Stromal cell of bone marrow (primary cell): ENCODE measurements around the gene PUM2.

ENCODE experiments used
- DNase-seq: peaks from one replicate; pipeline ENCODE4 v3.0.0-alpha.2; 2012; ENCODE audit warnings: low read depth

PUM2 gene

DNA sequence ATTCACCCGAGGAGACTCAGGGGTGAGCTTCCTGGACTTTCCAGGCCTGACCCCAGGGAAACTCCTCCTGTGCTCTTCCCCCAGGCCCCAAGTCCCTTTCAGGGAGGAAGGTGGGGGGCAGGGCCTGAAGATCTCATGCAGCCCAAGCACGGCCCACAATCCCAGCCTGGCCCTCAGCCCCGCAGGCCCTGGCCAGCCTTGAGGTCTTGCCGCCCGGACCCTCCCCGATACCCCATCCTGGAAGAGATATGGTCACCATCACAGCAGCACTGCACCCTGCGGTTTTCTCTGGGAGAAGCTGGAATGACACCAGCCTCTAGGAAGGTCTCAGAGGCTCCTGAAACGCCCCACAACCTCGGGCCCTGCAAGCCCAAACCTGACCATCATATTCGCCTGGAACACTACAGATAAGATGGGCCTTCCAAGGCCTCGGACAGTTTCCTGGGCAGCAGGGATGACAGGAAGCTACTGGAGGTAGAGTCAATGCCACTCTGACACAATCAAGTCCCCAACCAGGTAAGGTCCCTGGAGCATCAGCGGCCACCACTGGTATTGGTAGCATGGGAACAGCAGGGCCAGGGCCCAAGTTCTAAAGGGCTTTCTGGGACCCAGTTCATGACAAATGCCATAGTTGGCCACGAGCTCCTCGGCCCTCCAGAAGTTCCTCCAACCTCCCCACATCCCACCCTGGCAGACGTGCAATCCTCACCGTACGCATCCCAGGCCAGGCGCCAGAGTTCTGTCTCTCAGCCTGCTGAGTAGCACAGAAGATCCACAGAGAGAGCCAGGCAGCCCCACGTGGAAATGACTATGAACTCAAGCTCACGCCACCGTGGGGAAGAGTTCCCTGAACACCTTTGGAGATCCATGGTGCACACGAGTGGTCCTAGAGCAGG, 134.3 kb downstream of the PUM2 start:
- DNase-seq: no peak

DNA sequence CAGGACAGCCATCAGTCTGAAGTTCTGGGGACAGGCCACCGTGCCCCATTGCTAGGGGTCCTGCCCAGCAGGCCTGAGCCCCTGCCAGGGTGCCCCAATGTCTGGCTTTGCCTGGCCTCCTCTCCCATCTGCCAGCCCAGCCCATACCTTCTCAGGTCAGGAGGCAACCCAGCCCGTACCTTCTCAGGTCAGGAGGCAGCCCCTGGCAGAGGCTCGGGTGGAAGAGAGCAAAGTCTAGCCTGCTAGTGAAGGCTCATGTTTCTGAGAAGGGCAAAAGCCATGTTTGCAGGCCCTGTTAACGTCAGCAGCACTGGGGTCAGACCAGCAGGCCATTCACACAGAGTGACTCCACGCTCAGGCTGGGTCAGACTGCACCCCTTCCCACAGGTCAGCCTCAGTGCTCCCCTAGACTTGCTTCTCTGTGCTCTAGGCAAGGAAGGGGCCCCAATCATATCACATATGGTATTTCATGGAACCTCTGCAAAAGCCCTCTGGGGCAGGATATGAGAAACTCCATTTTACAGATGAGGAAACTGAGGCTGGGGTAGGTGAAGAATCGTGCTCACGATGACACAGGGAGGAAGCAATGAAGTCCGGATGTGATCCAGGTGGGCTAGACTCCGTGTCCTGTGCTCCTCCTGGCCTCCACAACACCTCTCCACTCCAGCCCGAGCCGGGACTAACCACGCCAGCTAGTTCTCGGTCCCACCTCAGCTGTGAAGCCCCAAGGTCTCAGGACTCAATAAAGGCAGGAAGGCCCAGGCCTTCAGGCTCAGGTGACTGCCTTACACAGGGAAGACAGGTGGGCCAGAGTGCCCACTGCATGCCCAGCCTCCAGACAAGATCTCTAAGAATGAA, 135.2 kb downstream of the PUM2 start:
- no peak for DNase-seq

DNA sequence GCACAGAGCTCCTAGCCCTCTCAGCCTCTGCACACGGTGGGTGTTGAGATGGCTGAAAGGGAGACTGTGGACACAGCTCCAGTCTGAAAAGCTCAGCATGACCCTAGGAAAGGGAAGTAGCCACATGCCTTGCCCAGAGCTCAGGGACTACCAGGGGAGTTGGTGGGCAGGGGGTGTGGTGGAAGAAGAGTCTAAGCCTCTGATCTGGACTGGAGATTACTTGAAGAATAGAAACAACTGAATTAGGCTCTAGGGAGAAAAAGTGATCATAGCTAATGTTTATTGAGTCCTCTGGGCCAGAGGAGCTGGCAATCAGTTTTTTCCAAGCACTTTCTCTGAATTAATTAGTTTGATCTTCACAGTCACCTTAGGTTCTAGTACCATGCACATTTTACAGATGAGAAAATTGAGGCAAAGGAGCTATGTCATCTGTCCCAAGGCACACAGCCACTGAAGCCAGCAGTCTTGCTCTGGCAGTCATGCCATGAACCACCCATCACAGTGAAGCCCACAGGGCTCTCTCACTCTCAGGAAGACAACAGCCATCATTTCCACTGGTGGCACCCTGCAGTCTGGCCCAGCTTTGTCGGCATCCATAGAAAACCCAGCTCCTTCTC, 136.0 kb downstream of the PUM2 start:
- no peak for DNase-seq

DNA sequence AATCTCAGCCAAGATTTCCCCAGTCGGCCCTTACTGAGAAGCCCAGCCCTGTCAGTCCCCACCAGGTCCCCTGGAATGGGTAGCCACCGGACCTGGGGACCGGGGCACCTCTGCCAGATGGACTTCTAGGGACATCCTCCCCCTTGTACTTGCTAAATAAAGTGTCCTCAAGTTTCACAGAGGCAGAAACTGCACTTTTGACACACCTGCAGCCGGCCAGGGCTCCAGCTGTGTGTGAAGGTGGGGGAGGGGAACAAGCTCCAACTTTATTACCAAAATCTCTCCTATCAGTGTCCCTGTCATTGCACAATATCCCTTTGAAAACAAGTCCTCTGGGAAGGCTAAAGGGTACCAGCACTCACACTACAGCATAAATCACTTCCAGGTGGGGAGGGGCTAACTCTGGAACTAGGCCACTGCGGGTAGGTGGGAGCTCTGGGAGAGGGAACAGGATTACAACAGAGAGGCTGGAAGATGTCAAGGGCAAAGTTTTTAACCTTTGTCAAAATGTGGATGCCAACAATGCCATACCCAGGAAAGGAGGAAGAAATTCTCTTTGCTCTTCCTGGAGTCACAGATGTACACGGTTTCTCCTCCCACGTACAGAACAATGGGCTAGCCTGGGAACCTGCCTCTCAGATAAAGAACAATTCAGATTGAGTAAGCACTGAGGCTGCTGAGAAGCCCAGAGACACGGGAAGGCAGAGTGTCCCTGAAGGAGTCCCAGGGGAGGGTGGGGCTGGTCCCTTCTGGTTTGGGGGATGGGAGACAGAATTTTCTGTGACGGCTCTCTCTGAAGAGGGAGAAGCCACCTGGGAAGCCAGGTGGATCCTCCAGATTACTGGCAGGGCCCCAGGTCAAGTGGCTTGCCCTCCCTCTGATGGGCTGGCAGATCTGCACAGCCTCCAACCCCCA, 136.7 kb downstream of the PUM2 start:
- DNase-seq: no peak

DNA sequence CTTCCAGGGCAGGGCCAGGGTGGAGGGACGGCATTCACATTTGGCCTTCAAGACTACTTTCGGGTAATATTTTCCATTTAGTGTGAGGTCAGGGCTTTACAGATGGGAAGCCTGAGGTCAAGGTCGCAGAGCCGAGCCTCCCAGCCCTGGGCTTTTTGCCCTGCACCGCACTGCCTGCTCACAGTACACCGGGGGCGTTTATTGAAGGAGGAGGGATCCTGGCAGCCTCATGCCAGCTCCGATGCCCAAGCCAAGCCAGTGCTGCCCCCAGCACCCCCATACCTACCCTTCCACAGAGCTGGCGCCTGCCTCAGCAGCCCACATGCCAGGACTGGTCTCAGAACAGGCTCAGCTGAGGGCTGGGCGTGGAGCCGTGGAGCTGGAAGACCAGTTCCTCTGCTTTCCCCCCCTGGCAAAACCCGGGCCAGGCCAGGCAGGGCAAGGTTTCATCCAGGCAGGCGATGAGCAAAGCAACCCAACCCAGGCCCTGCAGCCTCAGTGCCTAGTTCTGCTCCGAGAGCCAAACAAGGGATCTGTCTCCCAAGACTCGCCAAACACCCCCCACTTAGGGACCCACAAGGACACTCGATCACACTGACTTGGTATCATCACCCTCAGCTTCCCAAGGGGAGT, 137.7 kb downstream of the PUM2 start:
- DNase-seq: no peak

DNA sequence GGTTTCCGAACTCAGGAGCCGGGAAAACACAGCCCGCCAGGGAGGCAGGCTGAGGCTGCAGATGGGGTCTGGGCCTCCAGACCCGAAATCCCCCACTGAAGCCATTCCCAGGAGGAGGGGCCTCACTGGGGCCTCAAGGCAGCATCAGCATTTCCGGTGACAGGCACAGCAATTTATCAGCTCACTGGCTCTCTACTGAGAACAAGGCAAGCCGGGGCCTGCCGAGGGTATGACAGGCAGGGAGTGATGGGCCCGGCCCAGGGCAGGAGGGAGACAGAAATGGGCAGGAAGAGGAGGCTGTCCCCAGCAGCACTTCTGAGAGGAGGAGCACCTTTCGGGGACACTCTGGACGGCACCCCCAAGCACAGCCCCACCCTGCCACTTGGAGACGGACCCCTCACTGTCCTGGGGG, 138.2 kb downstream of the PUM2 start:
- DNase-seq: no peak

DNA sequence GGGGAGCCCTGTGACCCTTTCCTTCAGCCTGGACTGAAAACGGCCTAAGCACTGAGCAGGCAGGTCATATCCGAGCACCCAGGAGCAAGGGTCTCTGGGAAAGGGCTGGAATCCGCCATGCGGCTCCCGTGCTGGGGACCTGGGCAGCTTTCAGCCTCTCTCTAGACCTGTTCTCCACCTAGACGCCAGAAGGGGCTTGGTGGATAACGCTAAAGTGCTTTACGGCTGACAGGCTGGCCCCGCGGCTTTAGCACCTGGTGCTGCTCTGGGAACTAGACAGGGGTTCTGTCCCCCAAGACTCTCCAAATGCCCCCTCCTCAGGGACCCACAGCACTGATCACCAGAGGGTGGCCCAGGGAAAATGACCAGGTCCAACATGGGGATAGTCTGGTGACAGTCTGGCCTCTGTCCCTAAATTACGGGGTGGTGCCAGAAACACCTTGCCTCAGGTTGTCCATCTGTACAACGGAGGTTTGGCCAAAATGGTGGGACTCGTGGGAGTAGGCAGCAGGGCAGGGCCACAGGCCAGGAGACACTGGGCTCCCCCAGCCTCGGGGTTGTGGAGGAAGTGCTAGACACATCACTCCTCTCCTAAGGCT, 138.7 kb downstream of the PUM2 start:
- no peak for DNase-seq

DNA sequence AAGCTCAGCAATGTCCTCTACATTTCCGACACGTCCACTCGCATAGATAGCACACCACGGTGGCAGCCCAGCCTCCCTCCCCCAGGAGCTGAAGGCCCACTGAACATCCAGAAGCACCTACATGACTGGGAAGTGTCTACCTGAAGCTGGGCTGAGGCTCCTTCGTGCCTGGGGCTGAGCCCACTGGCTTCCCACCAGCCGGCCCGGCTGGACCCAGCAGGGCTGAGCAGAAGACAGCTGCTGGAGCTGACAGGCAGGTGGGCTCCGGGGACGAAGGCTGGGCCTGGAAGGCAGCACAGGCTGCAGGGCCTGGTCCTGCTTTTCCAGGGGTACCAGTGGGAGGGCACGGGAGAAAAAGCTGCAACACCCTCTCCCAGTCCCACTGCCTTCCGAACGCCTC, 139.2 kb downstream of the PUM2 start:
- DNase-seq: no peak

DNA sequence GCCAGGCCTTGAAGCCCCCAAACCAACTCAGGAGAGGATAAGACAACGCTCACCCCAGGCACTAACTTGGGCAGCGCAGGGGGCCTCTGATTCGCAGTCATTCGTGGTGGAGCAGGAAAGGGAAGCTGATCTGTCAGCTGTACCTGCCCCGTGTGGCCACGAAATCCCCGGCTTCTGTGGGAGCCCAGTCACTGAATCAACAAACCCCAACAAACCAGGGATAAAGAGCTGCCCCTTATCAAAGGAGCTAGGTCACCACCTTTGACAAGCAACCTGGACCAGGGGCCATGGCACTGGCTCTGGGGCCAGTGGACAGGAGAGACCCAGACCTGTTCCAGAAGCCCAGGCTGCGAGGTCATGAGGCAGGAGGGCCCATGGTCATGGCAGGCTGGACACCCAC, 140.2 kb downstream of the PUM2 start:
- no peak for DNase-seq

DNA sequence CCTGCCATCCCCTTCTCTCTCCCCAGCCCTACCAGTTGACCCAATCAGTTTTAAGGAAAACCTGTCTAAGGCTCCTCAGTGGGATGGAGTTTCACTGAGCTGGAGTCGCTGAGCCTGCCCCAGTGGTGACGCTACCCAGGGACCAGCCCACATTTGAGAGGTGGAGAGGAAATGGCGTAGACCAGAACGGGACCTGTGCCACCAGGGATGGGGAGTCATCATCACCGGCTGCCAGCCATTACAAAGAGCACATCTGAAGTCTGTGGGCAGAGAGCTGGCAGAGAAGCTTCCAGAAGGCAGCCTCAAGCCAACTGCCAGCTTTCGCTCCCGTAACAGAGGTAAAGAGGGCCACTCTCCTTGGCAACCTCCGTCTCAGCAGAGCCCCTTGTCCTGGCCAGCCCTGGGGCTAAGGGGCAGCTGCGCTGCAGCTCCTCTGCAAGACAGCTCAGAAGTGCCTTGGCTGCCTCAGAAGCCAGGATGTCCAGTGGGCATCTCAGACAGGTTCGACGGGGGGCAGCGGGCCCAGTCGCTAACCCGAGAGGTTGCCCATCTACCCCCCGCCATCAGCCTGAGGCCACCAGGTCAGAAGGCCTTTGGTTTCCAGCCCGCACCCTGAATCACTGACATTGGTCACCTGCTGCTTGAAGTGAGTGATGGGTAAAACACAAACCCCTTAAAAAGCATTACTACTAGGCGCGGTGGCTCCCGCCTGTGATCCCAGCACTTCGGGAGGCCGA, 141.1 kb downstream of the PUM2 start:
- DNase-seq: no peak

DNA sequence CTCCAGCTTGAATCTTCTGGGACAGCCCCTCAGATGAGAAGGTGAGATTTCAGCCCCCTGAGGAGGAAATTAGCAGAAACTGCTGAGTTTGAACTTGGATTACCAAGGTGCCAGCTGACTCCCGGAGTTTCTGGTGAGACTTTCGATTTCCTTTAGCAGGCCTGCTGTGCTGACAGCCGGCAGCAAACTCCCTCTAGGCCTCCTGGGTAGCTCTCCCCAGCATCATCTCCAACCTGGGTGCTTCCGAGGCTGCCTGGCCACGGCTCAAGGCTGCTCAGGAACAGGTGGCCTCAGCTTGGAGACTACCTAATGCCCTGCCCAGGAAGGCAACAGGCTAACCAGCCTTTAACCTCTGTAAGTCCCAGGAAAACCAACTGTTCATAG, 142.2 kb downstream of the PUM2 start:
- no peak for DNase-seq

DNA sequence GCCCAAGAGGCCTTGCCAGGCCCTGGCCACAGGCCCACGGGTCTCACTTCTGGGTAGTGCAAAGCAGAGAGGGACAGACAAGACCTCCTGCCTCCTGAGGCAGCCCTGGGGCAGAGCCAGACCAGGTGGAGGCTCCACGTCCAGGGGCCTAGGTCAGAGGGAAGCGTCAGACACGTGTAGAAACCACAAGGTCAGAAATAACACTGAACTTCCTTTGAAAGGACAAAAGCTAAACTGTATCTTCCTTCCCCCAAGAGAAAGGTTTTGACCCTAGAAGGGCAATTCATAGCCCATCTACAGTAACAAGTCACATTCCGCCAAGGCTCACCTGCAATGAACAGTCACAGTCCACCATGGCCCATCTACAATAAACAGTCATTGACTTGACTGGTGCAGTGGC, 143.6 kb downstream of the PUM2 start:
- DNase-seq: no peak

DNA sequence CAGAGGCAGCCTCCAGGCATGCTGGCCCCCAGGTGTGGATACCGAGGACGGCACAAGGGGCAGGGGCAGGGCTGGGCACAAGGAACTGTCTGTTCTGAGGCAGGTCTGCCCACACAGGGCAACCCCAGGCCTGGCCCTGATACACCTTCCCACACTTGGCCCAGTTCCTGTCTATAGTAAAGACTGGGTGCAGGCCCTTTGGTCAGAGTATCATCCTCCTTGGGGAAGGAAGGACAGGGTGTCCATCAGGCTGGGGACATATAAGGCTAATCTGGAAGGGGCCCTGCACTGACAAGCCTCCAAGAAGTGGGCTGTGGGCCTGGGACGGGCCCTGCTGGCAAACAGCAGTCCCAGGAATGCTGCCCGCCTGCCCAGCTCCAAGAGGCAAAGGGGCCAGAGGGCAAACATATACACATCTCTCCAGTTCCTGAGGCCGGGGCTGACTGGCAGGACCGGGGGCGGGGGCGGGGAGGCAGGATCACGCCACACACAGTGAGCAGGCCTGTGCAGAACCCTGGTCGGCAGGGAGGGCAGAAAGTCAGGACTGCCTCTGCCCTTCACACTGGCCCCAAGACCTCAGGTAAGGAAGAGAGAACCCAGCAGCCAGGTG, 144.6 kb downstream of the PUM2 start:
- no peak for DNase-seq

DNA sequence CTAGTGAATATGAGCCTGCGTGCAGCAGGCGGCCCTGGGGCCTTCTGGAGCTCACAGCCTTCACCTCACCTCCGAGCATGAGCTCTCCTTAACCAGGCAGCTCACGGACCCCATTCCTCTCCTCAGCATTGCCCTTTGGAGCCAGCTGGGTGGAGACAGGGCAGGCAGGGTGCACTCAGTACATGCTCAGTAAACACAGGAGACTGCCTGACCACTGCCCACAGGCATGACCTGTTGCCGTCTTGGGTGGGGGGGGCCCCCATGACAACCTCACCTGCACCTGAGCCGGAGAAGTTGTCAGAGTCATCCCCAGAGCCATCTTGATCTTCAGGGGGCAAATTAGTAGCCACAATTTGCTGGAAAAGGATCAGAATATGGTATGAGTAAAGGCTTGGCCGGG, 145.6 kb downstream of the PUM2 start:
- DNase-seq: no peak

DNA sequence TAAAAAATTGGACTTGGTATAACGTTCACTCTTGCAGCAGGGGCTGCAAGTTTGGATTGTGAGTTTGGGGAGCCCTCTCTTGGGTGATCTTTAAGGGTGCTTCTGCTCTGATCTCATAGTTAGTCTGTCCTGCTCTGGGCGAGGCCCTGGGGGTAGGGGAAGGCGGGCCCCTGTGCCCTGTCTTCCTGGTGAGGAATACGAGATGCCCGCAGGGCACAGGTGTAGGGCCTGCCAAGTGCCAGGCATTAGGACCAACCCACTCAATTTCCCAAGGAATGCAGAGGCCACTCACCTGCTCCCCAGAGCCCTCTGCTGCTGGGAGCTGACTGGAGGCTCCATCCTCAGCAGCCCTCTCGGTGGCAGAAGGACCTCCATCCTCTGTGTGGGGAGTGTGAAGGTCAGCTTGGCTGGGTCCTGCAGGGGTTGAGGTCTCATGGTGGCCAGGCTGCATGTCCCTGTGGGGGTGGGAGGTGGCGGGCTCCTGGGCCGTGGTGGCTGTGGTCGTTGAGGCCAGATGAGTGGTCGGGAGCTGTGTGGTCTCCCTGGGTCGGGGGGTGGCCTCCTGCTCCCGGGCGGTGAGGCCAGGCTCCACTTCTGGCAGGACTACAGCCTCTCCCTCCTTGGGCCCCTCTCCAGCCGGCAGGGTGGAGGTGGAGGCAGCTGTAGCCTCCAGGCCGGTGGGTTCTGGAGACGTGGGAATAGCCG, 147.0 kb downstream of the PUM2 start:
- DNase-seq: no peak

DNA sequence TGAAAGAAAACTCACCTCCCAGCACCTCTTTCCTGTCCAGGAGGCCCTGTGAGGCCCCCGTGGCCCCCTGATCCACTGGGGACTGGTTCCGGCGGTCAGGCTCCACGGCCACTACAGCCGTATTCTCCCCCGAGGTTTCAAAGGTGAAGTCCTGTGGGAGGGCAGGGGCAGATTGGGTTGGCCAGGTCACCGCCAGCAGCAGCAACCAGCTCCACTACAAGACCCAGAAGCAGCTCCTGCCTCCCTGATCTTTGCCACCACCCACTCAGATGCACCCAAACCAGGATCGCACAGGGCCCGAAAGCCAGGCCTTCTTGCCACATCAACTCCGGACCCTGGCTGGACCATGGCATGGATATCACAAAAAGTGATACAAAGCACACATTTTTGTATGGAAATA, 147.6 kb downstream of the PUM2 start:
- DNase-seq: no peak

DNA sequence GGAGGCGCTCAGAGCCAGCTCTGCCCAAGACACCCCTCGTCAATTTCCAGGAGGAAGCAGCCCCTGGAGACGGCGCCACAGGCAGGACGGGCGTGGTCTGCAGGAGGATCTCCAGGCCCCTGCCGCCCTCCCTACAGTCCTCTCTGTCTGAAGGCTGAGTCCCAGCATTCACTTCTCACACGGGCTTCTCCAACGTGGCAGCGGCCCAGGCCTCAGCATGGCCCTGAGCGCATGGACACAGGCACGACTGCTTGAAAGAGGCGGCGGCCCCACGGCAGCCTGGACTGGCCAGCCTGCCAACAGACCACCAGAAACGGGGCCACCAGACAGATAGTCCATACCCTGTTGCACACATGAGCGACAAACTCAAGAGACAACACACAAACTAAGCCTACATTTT, 149.0 kb downstream of the PUM2 start:
- DNase-seq: no peak

DNA sequence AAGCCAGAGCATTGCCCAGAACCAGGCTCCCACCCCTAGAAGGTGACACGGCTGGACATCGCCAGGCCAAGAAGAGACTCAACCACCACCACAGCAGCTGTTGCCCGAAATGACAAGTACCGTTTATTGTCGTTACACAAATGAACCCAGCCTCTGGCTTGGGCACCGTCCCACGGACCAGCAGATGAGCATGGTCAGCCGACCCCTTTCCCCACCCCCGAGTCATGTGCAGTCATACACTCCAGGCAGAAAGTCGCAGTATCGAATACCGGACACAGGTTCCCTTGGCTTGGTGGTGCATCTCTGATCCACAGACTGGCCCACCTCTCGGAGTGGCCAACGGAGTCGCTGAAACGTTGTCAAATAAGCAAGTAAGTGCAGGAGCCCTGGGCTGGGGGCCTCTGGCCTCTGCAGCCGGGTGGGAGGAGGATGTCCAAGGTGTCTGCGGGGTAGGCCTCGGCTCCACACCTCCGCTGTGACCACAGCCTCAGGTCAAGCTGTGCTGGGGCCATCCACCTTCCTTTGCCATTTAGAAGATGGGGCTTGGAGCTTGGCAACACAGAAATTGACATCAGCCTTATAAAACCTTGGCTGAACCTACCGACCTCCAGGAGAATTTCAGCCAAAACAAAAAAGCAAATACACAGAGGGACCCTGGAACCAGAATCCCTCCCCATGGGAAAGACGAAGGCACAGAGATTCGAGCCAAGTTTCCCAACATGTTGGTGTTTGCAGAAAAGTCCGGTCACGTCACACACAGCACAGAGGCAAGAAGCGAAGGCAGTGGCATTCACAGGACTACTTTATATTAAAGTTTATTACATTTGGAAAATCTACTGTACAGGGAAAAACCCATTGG, 149.7 kb downstream of the PUM2 start:
- DNase-seq: no peak
